AG04449 (cell line): ENCODE data around the gene PLEKHA3.

Experiments used
- CTCF ChIA-PET: fragments of 350-600 bp; formaldehyde crosslinking; extraction: SDS; loops from one replicate; lab custom pipeline; 2021; ENCODE audit warnings: antibody characterized with exemption; lab: Yijun Ruan, JAX
- POLR2A ChIA-PET: fragments of 400-600, 350-600 bp; formaldehyde crosslinking; extraction: SDS; loops from one replicate; lab custom pipeline; 2020; ENCODE audit warnings: antibody characterized with exemption, inconsistent platforms; lab: Yijun Ruan, JAX
- DNase-seq: peaks from one replicate; pipeline ENCODE4 v3.0.0-alpha.2; 2010; ENCODE audit warnings: low read depth, low spot score
- H3K4me3 ChIP-seq: 2 replicates; pipeline ENCODE4 v1.5.1; 2011; ENCODE audit warnings: low read depth, mild to moderate bottlenecking, control low read depth, low read length
- CTCF ChIP-seq: IDR thresholded peaks from one replicate; pipeline ENCODE4 v1.5.1; 2011; ENCODE audit warnings: mild to moderate bottlenecking, moderate library complexity, low read length, control low read depth, inconsistent platforms; ENCODE audit not compliant: insufficient read depth; ENCODE audit errors: missing control alignments

PLEKHA3 gene

GRCh38 chr2:178499640-178500039 lies 19.4 kb downstream of the PLEKHA3 start:
- no peak for TF ChIP-seq CTCF
- ChIA-PET CTCF (no interaction called here), POLR2A (no interaction called here)
- no peak for DNase-seq
- no peak overlapping the region for H3K4me3 ChIP-seq

GRCh38 chr2:178502751-178503150 lies 22.5 kb downstream of the PLEKHA3 start:
- ChIA-PET CTCF (no interaction called here), POLR2A (no interaction called here)
- no peak for TF ChIP-seq CTCF
- no peak for DNase-seq
- no peak overlapping the region for H3K4me3 ChIP-seq

GRCh38 chr2:178506101-178506500 lies 25.8 kb downstream of the PLEKHA3 start:
- no peak overlapping the region for H3K4me3 ChIP-seq
- POLR2A ChIA-PET = no interaction called here
- TF ChIP-seq CTCF = no peak
- no peak for DNase-seq
- CTCF ChIA-PET = no interaction called here

GRCh38 chr2:178506524-178506923 lies 26.3 kb downstream of the PLEKHA3 start:
- TF ChIP-seq CTCF = no peak
- ChIA-PET POLR2A (no interaction called here), CTCF (no interaction called here)
- H3K4me3 ChIP-seq = no peak overlapping the region
- DNase-seq = no peak

- ChIA-PET POLR2A (no interaction called here), CTCF (no interaction called here)
- H3K4me3 ChIP-seq = no peak overlapping the region
- no peak for TF ChIP-seq CTCF
- no peak for DNase-seq
Observed at GRCh38 chr2:178506949-178507348, 26.7 kb downstream of the PLEKHA3 start.

- no peak overlapping the region for H3K4me3 ChIP-seq
- no peak for TF ChIP-seq CTCF
- ChIA-PET POLR2A (no interaction called here), CTCF (interaction anchor here (1.3 kb wide), 1 partner anchor 19 kb away, joined by 5 read pairs; no protein-coding TSS in a partner anchor)
- DNase-seq = no peak
Observed at GRCh38 chr2:178508646-178509045, 28.4 kb downstream of the PLEKHA3 start.
